NCI-H748 (cell line): ENCODE data around the gene MPHOSPH9.
A peak's percentile ranks its signal among the peaks of the same experiment; 100 is the strongest.
"Not testable (repeated sequence)": the region's sequence is repeated elsewhere in the genome, so short reads cannot be mapped to it uniquely, and the experiment has no call there.

ENCODE experiments used
- DNase-seq: peaks from one replicate; lab custom pipeline; 2025; ENCODE audit not compliant: unreplicated experiment; lab: John Stamatoyannopoulos, UW

MPHOSPH9 gene

GRCh38 chr12:123227581-123228258 lies 5.2 kb downstream of the MPHOSPH9 start:
- DNase-seq = no peak

- no peak for DNase-seq
These were observed 7.5 kb downstream of the MPHOSPH9 start for GRCh38 chr12:123225443-123225842.

GRCh38 chr12:123223241-123223668 lies 9.7 kb downstream of the MPHOSPH9 start:
- no peak for DNase-seq

GRCh38 chr12:123207815-123208214 lies 25.1 kb downstream of the MPHOSPH9 start:
- DNase-seq = not testable (repeated sequence)

- DNase-seq = not testable (repeated sequence)
These were observed 26.1 kb downstream of the MPHOSPH9 start for GRCh38 chr12:123206794-123207193.

- no peak for DNase-seq
These were observed 32.5 kb downstream of the MPHOSPH9 start for GRCh38 chr12:123200414-123200813.

- no peak for DNase-seq
These were observed 33.0 kb downstream of the MPHOSPH9 start for GRCh38 chr12:123199936-123200335.

- no peak for DNase-seq
These were observed 45.3 kb downstream of the MPHOSPH9 start for GRCh38 chr12:123187637-123188036.

- no peak for DNase-seq
These were observed 52.8 kb downstream of the MPHOSPH9 start for GRCh38 chr12:123180171-123180570.

GRCh38 chr12:123171967-123172366 lies 61.0 kb downstream of the MPHOSPH9 start:
- no peak for DNase-seq

GRCh38 chr12:123167329-123167728 lies 65.6 kb downstream of the MPHOSPH9 start:
- no peak for DNase-seq

GRCh38 chr12:123165537-123165936 lies 67.4 kb downstream of the MPHOSPH9 start:
- no peak for DNase-seq

- DNase-seq = no peak
These were observed 68.2 kb downstream of the MPHOSPH9 start for GRCh38 chr12:123164710-123165261.

GRCh38 chr12:123164222-123164621 lies 68.7 kb downstream of the MPHOSPH9 start:
- DNase-seq = no peak

GRCh38 chr12:123163227-123163626 lies 69.7 kb downstream of the MPHOSPH9 start:
- DNase-seq = no peak

- DNase-seq = no peak
These were observed 72.0 kb downstream of the MPHOSPH9 start for GRCh38 chr12:123160801-123161487.

GRCh38 chr12:123153906-123154305 lies 79.0 kb downstream of the MPHOSPH9 start:
- no peak for DNase-seq

GRCh38 chr12:123152833-123153232 lies 80.1 kb downstream of the MPHOSPH9 start:
- DNase-seq = no peak

- peak; percentile 47 for DNase-seq
These were observed 81.2 kb downstream of the MPHOSPH9 start for GRCh38 chr12:123151457-123152454.

- DNase-seq = peak; percentile 65
These were observed 82.0 kb downstream of the MPHOSPH9 start, which contains the start of gene PITPNM2 for GRCh38 chr12:123150744-123151456. Gene PITPNM2 (minus strand): TSS chr12:123151090. CDS start chr12:123034590, 116,500 bp downstream.
